Endometrial microvascular endothelial cells (primary cell): ENCODE data around the gene KIAA0753. TPM values are rescaled to one million over a fixed set of nuclear protein-coding genes. Genes with fewer than 3 reads are reported as not detected.

Experiments
- in situ Hi-C: cut with HindIII; loops from 2 replicates; pipeline ENCODE4 v1.10.0; 2017; ENCODE audit warnings: low sequenced_read_pairs, low pct_unique_long_range_greater_than_20kb; ENCODE audit errors: inconsistent ontology term
- total RNA-seq: library from RNA; depleted of rRNA; stranded (reverse); fragments of >200 nt; gene quantifications from one replicate; pipeline ENCODE4 v1.2.3, GENCODE V29; 2015; ENCODE audit errors: inconsistent ontology term

Gene KIAA0753
- total RNA-seq, 1 donor from 2014 or later: 6.2 TPM

GRCh38 chr17:6558276-6558675, 82.2 kb downstream of the KIAA0753 start:
- in situ Hi-C loops: no loop called here

- in situ Hi-C loops: no loop called here
Measured at GRCh38 chr17:6557040-6557438, 83.5 kb downstream of the KIAA0753 start.

GRCh38 chr17:6556121-6557039, 84.1 kb downstream of the KIAA0753 start, which contains the start of gene PITPNM3:
Gene PITPNM3, minus strand, starts transcription at chr17:6556555. Its CDS starts 149 bp downstream, at chr17:6556406.
- in situ Hi-C loops: no loop called here

GRCh38 chr17:6555331-6556120, 85.0 kb downstream of the KIAA0753 start:
- in situ Hi-C loops: no loop called here

GRCh38 chr17:6554871-6555330, 85.6 kb downstream of the KIAA0753 start:
- in situ Hi-C loops: no loop called here

GRCh38 chr17:6554342-6554741, 86.2 kb downstream of the KIAA0753 start:
- in situ Hi-C loops: no loop called here

- in situ Hi-C loops: no loop called here
Measured at GRCh38 chr17:6551869-6552531, 88.5 kb downstream of the KIAA0753 start.

GRCh38 chr17:6551356-6551755, 89.2 kb downstream of the KIAA0753 start:
- in situ Hi-C loops: no loop called here

- in situ Hi-C loops: no loop called here
Measured at GRCh38 chr17:6549384-6550036, 91.0 kb downstream of the KIAA0753 start.

- in situ Hi-C loops: no loop called here
Measured at GRCh38 chr17:6548578-6549330, 91.8 kb downstream of the KIAA0753 start.

GRCh38 chr17:6548034-6548433, 92.5 kb downstream of the KIAA0753 start:
- in situ Hi-C loops: no loop called here

GRCh38 chr17:6547336-6547735, 93.2 kb downstream of the KIAA0753 start:
- in situ Hi-C loops: no loop called here

- in situ Hi-C loops: no loop called here
Measured at GRCh38 chr17:6546069-6546718, 94.3 kb downstream of the KIAA0753 start.

- in situ Hi-C loops: no loop called here
Measured at GRCh38 chr17:6545291-6545690, 95.2 kb downstream of the KIAA0753 start.

GRCh38 chr17:6544011-6544370, 96.5 kb downstream of the KIAA0753 start:
- in situ Hi-C loops: no loop called here

GRCh38 chr17:6543079-6544010, 97.2 kb downstream of the KIAA0753 start:
- in situ Hi-C loops: no loop called here

- in situ Hi-C loops: no loop called here
Measured at GRCh38 chr17:6542577-6542976, 97.9 kb downstream of the KIAA0753 start.
